Activated B cell treated with CpG ODN at 0.5 μM for 24 hours (primary cell): ENCODE measurements around the gene PIP5K1B. TPM values are rescaled to one million over a fixed set of nuclear protein-coding genes. Genes with fewer than 3 reads are reported as not detected.

Source experiments
- ATAC-seq: fragments of 200-7000 bp; cut with Tn5 transposase; one replicate; pipeline ENCODE4 v1.10.0; 2021; ENCODE audit warnings: low read depth, mild to moderate bottlenecking, moderate library complexity
- CTCF ChIA-PET: fragments of 350-600 bp; sonication (Branson Sonifier 250); formaldehyde crosslinking; loops from one replicate; lab custom pipeline; 2021; ENCODE audit warnings: antibody characterized with exemption; lab: Charles Lee
- POLR2A ChIA-PET: fragments of 350-600 bp; sonication (Branson Sonifier 250); formaldehyde crosslinking; loops from one replicate; lab custom pipeline; 2021; ENCODE audit warnings: antibody characterized with exemption; lab: Charles Lee
- DNase-seq: peaks from one replicate; pipeline ENCODE4 v3.0.0; 2022
- H3K27ac Mint-ChIP-seq: one replicate; pipeline ENCODE4 v1.8.0; 2020; ENCODE audit warnings: mixed read lengths
- H3K27me3 Mint-ChIP-seq: one replicate; pipeline ENCODE4 v1.8.0; 2021; ENCODE audit warnings: mixed read lengths
- H3K36me3 Mint-ChIP-seq: one replicate; pipeline ENCODE4 v1.8.0; 2021; ENCODE audit warnings: low read depth, mixed read lengths
- H3K4me1 Mint-ChIP-seq: one replicate; pipeline ENCODE4 v1.8.0; 2021; ENCODE audit warnings: mixed read lengths
- H3K4me3 Mint-ChIP-seq: one replicate; pipeline ENCODE4 v1.8.0; 2020; ENCODE audit warnings: mild to moderate bottlenecking, mixed read lengths
- H3K9me3 Mint-ChIP-seq: one replicate; pipeline ENCODE4 v1.8.0; 2020; ENCODE audit warnings: mixed read lengths
- CTCF ChIP-seq: fragments of 200-600 bp; IDR thresholded peaks from one replicate; pipeline ENCODE4 v1.8.0; 2022; ENCODE audit warnings: antibody characterized with exemption, mild to moderate bottlenecking
- intact Hi-C: fragments of 100-400 bp; cut with micrococcal nuclease; formaldehyde crosslinking; loops from one replicate; pipeline ENCODE4 v1.15.1; 2024
- total RNA-seq: library from RNA; stranded (reverse); gene quantifications from 2 replicates; pipeline ENCODE4 v1.2.3, GENCODE V29; 2022

The PIP5K1B gene
- total RNA-seq, 1 donor from 2014 or later, result 22.0 TPM

DNA sequence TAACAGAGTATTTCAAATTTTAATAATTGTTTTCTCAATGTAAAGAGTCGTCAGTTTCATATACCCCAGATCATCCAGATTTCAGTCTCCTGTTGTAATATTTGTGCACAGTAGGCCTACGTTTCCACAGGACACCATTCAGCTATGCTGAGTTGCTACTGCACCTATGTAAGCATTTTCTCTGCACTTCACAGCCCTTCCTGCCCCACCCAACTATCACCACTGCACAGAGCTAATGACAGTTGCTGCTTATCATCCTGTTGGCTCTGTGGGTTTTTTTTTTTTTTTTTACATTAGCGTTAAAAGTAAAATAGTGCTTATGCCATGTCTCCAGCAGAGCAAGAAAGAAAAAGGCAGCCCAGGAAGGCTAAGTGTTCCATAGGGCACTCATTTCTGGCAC lies 314.8 kb downstream of the PIP5K1B start:
- no peak for TF ChIP-seq CTCF
- no peak overlapping the region for H3K27ac Mint-ChIP-seq
- intact Hi-C loops, result no loop called here
- no peaks in the 10 kb centered on the region for H3K9me3 Mint-ChIP-seq
- no peaks in the 10 kb centered on the region for H3K36me3 Mint-ChIP-seq
- H3K4me1 Mint-ChIP-seq, result peaks cover 3% of the 10 kb centered on the region
- ChIA-PET CTCF (interaction anchor here (1.3 kb wide), 1 partner anchor 20 kb away, joined by 3 read pairs; no protein-coding TSS in a partner anchor), POLR2A (interaction anchor here (0.6 kb wide), 1 partner anchor 473 kb away, joined by 5 read pairs; no protein-coding TSS in a partner anchor)
- no peaks in the 10 kb centered on the region for H3K27me3 Mint-ChIP-seq
- DNase-seq (no peak), ATAC-seq (no peak)
- no peak overlapping the region for H3K4me3 Mint-ChIP-seq

DNA sequence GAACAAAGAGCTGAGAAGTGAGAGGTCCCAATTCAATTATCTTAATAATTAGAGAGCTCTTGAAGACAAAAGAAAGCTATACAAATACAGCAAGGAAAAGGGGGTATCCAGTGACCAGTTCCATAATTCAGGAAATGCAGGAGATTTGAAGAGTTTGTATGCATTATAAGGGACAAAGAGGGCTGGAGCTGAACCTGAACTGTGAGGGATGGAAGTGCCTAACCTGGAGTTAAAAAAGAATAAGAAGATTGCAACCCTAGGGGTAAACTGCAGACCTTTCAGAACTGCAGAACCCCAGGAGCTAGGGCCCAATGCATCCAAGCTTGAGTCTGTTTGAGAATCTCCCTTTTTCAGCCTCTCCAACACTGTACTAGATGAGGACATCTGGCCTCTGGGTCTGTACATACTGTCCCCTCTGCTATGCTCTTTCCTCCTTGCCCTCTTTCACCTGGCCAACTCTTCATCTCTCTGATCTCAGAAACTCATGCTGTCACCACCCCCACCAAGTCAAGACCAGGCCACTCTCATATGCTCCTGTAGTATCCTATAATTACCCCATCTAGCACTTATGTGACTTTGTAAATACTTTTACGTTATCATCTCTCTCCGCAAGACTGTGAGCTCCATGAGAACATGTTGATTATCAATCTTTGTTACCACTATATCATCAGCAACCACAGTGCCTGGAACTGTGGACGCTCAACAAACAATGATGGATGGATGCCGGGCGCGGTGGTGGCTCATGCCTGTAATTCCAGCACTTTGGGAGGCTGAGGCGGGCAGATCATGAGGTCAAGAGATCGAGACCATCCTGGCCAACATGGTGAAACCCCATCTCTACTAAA lies 315.5 kb downstream of the PIP5K1B start:
- intact Hi-C loops, result no loop called here
- POLR2A ChIA-PET, result no interaction called here
- no peak overlapping the region for H3K27ac Mint-ChIP-seq

GRCh38 chr9:69023650-69024049 lies 318.6 kb downstream of the PIP5K1B start:
- no peak for DNase-seq
- Mint-ChIP-seq H3K27me3 (no peaks in the 10 kb centered on the region), H3K27ac (no peak overlapping the region), H3K9me3 (no peaks in the 10 kb centered on the region), H3K4me3 (no peak overlapping the region), H3K36me3 (no peaks in the 10 kb centered on the region), H3K4me1 (peaks cover 10% of the 10 kb centered on the region)
- ChIA-PET CTCF (no interaction called here), POLR2A (no interaction called here)
- no peak for ATAC-seq
- no peak for TF ChIP-seq CTCF
- intact Hi-C loops, result no loop called here

More for the DNA sequence above, 315.5 kb downstream of the PIP5K1B start:
- ATAC-seq (no peak), DNase-seq (no peak)
- Mint-ChIP-seq H3K9me3 (no peaks in the 10 kb centered on the region), H3K4me1 (peaks cover 3% of the 10 kb centered on the region), H3K4me3 (no peak overlapping the region), H3K36me3 (no peaks in the 10 kb centered on the region), H3K27me3 (no peaks in the 10 kb centered on the region)
- CTCF ChIA-PET, result interaction anchor here (1.3 kb wide), 1 partner anchor 21 kb away, joined by 3 read pairs; no protein-coding TSS in a partner anchor
- TF ChIP-seq CTCF, result no peak

DNA sequence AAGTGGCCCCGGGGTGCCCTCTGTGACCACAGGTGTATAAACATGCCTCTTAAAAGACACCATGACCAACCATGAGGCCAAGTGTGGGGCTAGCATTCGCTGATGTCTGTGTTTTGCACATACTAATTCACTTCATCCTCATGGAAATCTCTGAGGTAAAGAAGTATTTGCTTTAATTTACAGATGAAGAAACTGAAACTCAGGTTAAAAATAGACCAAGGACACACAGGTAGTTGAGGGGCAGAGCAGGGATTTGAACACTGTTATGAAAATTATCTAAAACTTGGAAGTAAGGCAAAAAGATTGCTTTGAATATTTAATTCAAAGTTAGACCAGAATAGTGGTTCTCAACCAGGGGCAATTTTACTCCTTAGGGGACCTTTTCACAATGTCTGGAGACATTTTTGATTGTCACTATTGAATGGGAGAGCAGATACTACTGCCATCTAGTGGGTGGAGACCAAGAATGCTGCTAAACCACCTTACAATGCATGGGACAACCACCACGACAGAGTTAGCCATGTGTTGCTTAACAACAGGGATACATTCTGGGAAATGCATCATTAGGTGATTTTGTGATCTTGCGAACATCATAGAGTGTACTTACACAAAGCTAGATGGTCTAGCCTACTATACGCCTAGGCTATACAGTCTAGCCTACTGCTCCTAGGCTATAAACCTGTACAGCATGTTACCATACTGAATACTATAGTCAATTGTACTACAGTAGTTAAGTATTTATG lies 322.5 kb downstream of the PIP5K1B start:
- no peak for DNase-seq
- Mint-ChIP-seq H3K4me1 (peaks cover 7% of the 10 kb centered on the region), H3K27me3 (no peaks in the 10 kb centered on the region), H3K27ac (no peak overlapping the region), H3K4me3 (no peak overlapping the region), H3K9me3 (no peaks in the 10 kb centered on the region), H3K36me3 (no peaks in the 10 kb centered on the region)
- TF ChIP-seq CTCF, result no peak
- ATAC-seq, result peak; percentile 89
- intact Hi-C loops, result loop anchor here (1.0 to 2.0 kb wide), 3 partner anchors 182 to 685 kb away; no protein-coding TSS in a partner anchor
- ChIA-PET POLR2A (no interaction called here), CTCF (no interaction called here)

DNA sequence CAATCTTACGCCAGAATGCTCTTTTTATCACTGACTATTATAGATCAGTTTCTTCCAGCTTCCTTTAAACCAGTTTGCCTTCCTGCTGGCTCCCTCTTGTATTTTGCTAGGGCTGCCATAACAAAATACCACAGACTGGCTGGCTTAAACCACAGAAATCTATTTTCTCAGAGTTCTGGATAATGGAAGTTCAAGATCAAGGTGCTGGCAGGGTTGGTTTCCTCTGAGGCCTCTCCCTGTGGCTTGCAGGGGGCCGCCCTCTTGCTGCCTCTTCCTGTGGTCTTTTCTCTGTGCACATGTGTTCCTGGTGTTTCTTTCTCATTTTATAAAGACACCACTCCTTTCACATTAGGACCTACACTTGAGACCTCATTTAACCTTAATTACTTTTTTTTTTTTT lies 323.7 kb downstream of the PIP5K1B start:
- H3K4me3 Mint-ChIP-seq, result no peak overlapping the region
- H3K4me1 Mint-ChIP-seq, result peaks cover 7% of the 10 kb centered on the region
- no peaks in the 10 kb centered on the region for H3K9me3 Mint-ChIP-seq
- H3K27ac Mint-ChIP-seq, result no peak overlapping the region
- DNase-seq (no peak), ATAC-seq (no peak)
- H3K27me3 Mint-ChIP-seq, result no peaks in the 10 kb centered on the region
- ChIA-PET POLR2A (no interaction called here), CTCF (no interaction called here)
- intact Hi-C loops, result no loop called here
- no peak for TF ChIP-seq CTCF
- H3K36me3 Mint-ChIP-seq, result no peaks in the 10 kb centered on the region
